ENCODE data around the gene RGS19. TPM values are rescaled to one million over a fixed set of nuclear protein-coding genes. Genes with fewer than 3 reads are reported as not detected.

The RGS19 gene
- polyA plus RNA-seq, 1 of the 3 experiments (the other 2 are of a cell fraction), result 20.5 TPM

GRCh38 chr20:64049878-64050260, 29.4 kb downstream of the RGS19 start:
- Histone ChIP-seq H3K36me3 (replicated peaks in 1 of 2; ENCODE audit: control insufficient read depth in 1 of 2, insufficient read depth in 2 of 2, low read length in 1 of 2) (no peaks in the 10 kb centered on the region), H3K9ac (no peak overlapping the region), H3K27me3 (ENCODE audit: insufficient read depth) (peaks cover 32% of the 10 kb centered on the region), H3K4me2 (no peak overlapping the region), H3K9me2 (no peaks in the 10 kb centered on the region), H3K9me3 (no peaks in the 10 kb centered on the region), H3K4me1 (ENCODE audit: control insufficient read depth in 1 of 2, insufficient read depth in 2 of 2, low read depth in 1 of 2, low read length in 1 of 2) (peaks cover 0 to 7% of the 10 kb centered on the region in 2 experiments; a peak in 1 of 4 replicates), H3K4me3 (ENCODE audit: low read depth in 2 of 2, low read length in 1 of 2) (no peak overlapping the region), H2AFZ (ENCODE audit: low read depth) (no peak overlapping the region), H3F3A (replicated peaks; ENCODE audit: insufficient read depth) (no peaks in the 10 kb centered on the region), H3K27ac (ENCODE audit: low read depth in 2 of 2, low read length in 1 of 2) (no peak overlapping the region), H3K79me2 (ENCODE audit: insufficient read depth) (no peaks in the 10 kb centered on the region), H4K20me1 (ENCODE audit: insufficient read depth) (no peaks in the 10 kb centered on the region)
- ChIA-PET CTCF (interaction anchor here (1.0 to 7.8 kb wide), 5 partner anchors 11 to 71 kb away, joined by 3 to 85 read pairs (median 3); partner anchors contain the start of gene PRPF6), POLR2A (no interaction called here)
- TF ChIP-seq JUND (IDR thresholded peaks at IDR 0.05), result no peak
- no peak for TF ChIP-seq USF1 (IDR thresholded peaks at IDR 0.05; ENCODE audit: borderline replicate concordance, low read depth)
- no peak for TF ChIP-seq YY1 (IDR thresholded peaks at IDR 0.05; ENCODE audit: low read depth)
- no peak for TF ChIP-seq RCOR1 (IDR thresholded peaks at IDR 0.05; ENCODE audit: low read length)
- TF ChIP-seq NRF1 (IDR thresholded peaks at IDR 0.05; ENCODE audit: low read depth, low read length), result no peak
- no peak for TF ChIP-seq MXI1 (IDR thresholded peaks at IDR 0.05; ENCODE audit: low read depth, low read length)
- TF ChIP-seq CHD2 (IDR thresholded peaks at IDR 0.05; ENCODE audit: low read length, partially characterized antibody), result no peak
- no peak for DNase-seq
- WGBS (ENCODE audit: low lambda C conversion rate), result 71% methylated on average over 11 of the region's 16 CpGs

- H3K4me3 ChIP-seq (ENCODE audit: low read depth in 2 of 2, low read length in 1 of 2), result peak within 1 kb of the TSS in 1 of 2 experiments; percentile 21; a peak in 1 of 4 replicates
- peaks cover 4% of the 10 kb centered on the region for H3F3A ChIP-seq (replicated peaks; ENCODE audit: insufficient read depth)
- H3K9ac ChIP-seq, result no peak within 1 kb of the TSS
- H3K79me2 ChIP-seq (ENCODE audit: insufficient read depth), result no peaks in the 10 kb centered on the region
- H3K9me3 ChIP-seq, result no peaks in the 10 kb centered on the region
- peaks cover 32% of the 10 kb centered on the region for H3K27me3 ChIP-seq (ENCODE audit: insufficient read depth)
- no peak within 1 kb of the TSS for H3K27ac ChIP-seq (ENCODE audit: low read depth in 2 of 2, low read length in 1 of 2)
- no peak within 1 kb of the TSS for H2AFZ ChIP-seq (ENCODE audit: low read depth)
- no peak within 1 kb of the TSS for H3K4me2 ChIP-seq
- ChIA-PET POLR2A (no interaction called here), CTCF (interaction anchor here (0.8 to 7.8 kb wide), 7 partner anchors 8 to 72 kb away, joined by 3 to 85 read pairs (median 3); partner anchors contain the start of gene PRPF6)
- WGBS (ENCODE audit: low lambda C conversion rate), result 5% methylated on average over 11 of the region's 111 CpGs
- H3K4me1 ChIP-seq (ENCODE audit: control insufficient read depth in 1 of 2, insufficient read depth in 2 of 2, low read depth in 1 of 2, low read length in 1 of 2), result peaks cover 0 to 4% of the 10 kb centered on the region in 2 experiments; a peak in 1 of 4 replicates
- peak; percentile 83 for DNase-seq
- no peaks in the 10 kb centered on the region for H3K36me3 ChIP-seq (replicated peaks in 1 of 2; ENCODE audit: control insufficient read depth in 1 of 2, insufficient read depth in 2 of 2, low read length in 1 of 2)
- no peaks in the 10 kb centered on the region for H4K20me1 ChIP-seq (ENCODE audit: insufficient read depth)
- TF ChIP-seq SMC3 (IDR thresholded peaks at IDR 0.05; ENCODE audit: low read depth, low read length) (no peak), RCOR1 (IDR thresholded peaks at IDR 0.05; ENCODE audit: low read length) (no peak), NRF1 (IDR thresholded peaks at IDR 0.05; ENCODE audit: low read depth, low read length) (no peak), GABPA (IDR thresholded peaks at IDR 0.05; ENCODE audit: low read depth) (no peak), RXRA (IDR thresholded peaks at IDR 0.05; ENCODE audit: borderline replicate concordance, low read depth) (no peak), ZBTB33 (IDR thresholded peaks at IDR 0.05; ENCODE audit: borderline replicate concordance, low read depth) (no peak), FOSL2 (IDR thresholded peaks at IDR 0.05; ENCODE audit: borderline replicate concordance, low read depth) (no peak), EZH2phosphoT487 (IDR thresholded peaks at IDR 0.05; ENCODE audit: borderline replicate concordance, low read depth) (no peak), JUND (IDR thresholded peaks at IDR 0.05) (no peak), CHD2 (IDR thresholded peaks at IDR 0.05; ENCODE audit: low read length, partially characterized antibody) (no peak)
- H3K9me2 ChIP-seq, result no peaks in the 10 kb centered on the region
Measured at GRCh38 chr20:64049060-64049877, 30.0 kb downstream of the RGS19 start, which contains the start of gene SOX18. Gene SOX18, minus strand, starts transcription at chr20:64049639. Its CDS starts 123 bp downstream, at chr20:64049516.

Measured in SK-N-SH (cell line).